ENCODE results near the gene PRXL2A. TPM values are rescaled to one million over a fixed set of nuclear protein-coding genes. Genes with fewer than 3 reads are reported as not detected.
A peak's percentile ranks its signal among the peaks of the same experiment; 100 is the strongest.

The PRXL2A gene
- total RNA-seq, 2 donors from 2014 or later = 42.8 to 81.2 TPM

- Histone ChIP-seq H3K36me3 (no peaks in the 10 kb centered on the region), H3K27me3 (no peaks in the 10 kb centered on the region), H3K27ac (peak overlapping the region in 1 of 2 donors; percentile 62), H3K4me3 (no peak overlapping the region), H3K4me1 (peaks cover 0 to 87% of the 10 kb centered on the region in 2 donors), H3K9me3 (no peaks in the 10 kb centered on the region)
- no peak for DNase-seq (ENCODE audit: low spot score)
- TF ChIP-seq CTCF (IDR thresholded peaks at IDR 0.05) = no peak
These were observed 3.4 kb downstream of the PRXL2A start for GRCh38 chr10:80411681-80412220.

DNA sequence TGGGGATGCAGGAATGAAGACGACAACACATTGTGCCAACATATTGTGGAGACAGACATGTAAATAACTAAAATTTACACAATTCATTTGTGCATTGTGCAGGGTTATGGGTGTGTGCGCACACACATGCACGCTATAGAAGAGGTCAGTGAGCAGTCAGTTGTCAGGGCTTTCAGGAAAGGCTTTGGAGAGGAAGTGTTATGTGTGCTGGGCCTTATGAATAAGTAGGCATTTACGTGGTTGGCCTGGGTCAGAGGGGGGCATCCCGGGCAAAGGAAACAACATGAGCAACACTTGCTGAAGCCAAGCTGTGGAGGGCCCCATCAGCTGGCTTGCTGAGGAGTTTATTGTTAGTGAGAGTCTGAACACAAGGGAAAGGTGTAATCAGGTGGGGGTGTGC lies 4.1 kb downstream of the PRXL2A start:
- Histone ChIP-seq H3K36me3 (no peaks in the 10 kb centered on the region), H3K9me3 (no peaks in the 10 kb centered on the region), H3K4me1 (peaks cover 0 to 86% of the 10 kb centered on the region in 2 donors), H3K4me3 (no peak overlapping the region), H3K27ac (peak overlapping the region in 1 of 2 donors; percentile 62), H3K27me3 (no peaks in the 10 kb centered on the region)
- TF ChIP-seq CTCF (IDR thresholded peaks at IDR 0.05) = no peak
- no peak for DNase-seq (ENCODE audit: low spot score)

DNA sequence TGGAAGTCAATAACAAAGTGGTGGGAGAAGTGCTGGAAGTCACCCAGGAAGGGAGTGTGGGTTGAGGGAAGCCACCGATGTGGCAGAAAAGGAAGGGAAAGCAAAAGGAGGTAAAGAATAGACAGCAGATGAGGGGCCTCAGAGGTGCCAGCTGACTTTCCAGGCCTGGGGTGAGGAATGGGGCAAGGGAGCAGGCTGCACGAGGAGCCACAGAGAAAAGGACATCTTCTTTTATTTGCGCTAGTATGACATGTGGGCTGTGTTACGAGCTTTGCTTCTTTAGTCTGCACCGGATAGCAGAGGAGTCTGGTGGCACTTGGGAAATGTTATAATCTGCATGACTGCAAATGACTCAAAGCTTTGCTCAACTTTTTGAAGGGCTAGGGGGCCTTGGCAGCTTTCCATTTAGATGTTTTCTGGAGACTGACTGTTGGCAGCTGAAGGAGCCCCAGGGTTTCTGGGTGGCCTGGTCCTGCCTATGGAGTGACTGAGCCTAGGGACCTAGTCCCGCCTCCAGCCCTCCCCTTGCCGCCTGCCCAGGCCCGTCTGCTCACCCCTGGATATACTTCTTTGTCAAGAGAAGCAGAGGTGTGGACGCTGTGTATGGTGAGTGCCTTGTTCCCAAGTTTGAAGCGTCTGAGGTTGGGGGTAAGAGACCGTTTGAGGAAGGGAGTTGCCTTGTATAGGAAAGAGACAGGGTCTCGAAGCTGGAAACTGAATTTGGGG lies 5.1 kb downstream of the PRXL2A start:
- Histone ChIP-seq H3K4me1 (peaks cover 0 to 82% of the 10 kb centered on the region in 2 donors), H3K27ac (peak overlapping the region; percentile 58 to 62), H3K27me3 (no peaks in the 10 kb centered on the region), H3K9me3 (no peaks in the 10 kb centered on the region), H3K36me3 (no peaks in the 10 kb centered on the region), H3K4me3 (no peak overlapping the region)
- TF ChIP-seq CTCF (IDR thresholded peaks at IDR 0.05) = no peak
- DNase-seq (ENCODE audit: low spot score) = no peak

DNA sequence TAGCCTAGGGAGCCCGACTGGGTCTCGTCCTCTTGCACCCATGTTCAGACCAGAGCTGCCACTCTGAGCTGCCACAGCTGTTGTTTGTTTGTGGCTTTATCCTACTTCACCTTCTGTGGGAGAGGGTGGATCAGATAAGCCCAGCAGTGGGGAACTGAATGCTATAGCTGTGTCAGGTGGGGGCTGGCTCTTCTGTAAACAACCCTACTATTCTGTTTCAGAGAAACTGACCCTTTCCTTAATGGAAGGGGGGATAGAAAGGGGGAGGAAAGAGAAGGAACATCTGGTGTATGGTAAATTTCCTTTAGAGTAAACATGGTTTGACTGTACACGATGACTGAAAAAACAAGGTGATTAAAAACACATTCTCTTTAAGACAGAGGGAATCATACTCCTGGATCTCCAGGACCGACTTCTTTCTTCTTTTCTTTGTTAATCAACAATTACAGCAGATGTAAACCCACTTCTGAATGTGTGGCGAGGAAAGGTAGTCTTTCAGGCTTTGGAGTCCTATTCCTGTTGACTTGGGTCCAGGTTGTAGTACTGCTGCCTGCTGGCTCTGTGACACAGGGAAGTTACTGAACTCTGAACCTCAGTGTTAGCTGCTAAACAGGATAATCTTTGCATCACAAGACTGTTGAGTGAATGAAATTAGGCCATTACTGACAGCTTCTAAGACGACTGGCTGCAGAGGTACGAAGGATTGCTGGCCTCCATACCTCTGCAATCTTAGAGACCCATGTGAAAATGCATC lies 6.0 kb downstream of the PRXL2A start:
- Histone ChIP-seq H3K4me3 (no peak overlapping the region), H3K36me3 (no peaks in the 10 kb centered on the region), H3K9me3 (no peaks in the 10 kb centered on the region), H3K27ac (peak overlapping the region; percentile 46 to 62), H3K4me1 (peaks cover 0 to 75% of the 10 kb centered on the region in 2 donors), H3K27me3 (no peaks in the 10 kb centered on the region)
- DNase-seq (ENCODE audit: low spot score) = no peak
- TF ChIP-seq CTCF (IDR thresholded peaks at IDR 0.05) = no peak

DNA sequence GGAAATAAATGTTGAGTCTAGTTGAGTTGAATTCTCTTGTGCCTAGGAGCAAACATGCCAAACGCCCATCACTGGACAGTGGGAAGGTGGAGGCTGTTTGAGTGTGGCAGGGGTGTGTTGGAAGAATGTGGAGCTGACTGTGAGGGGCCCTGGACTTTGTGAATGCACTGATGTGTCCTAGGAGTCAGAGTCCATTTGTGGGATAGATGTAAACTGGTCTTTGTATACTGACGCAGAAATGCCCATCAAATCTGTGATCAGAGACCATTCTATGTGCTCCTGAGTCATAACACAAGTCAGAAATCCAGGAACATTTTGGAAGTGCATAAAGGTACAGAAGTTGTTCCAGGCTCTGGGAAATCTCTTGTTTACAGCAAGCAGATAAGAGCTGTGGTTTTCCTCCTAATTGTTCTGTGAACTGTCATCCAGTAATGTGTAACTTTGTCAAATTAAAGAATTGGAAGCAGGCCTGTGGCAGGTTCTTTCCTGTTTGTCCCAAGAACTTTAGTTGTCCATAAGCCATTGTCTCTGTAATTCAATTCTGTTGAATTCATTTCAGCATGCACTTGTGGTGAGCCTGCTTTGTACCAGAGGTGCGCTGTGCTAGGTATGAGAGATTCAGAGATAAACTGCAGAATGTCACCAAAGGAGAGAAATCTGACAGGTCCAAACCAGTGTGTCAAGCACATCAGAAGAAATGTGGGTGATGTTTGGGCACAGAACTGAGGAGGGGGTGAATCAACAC lies 7.6 kb downstream of the PRXL2A start:
- H3K4me3 ChIP-seq = no peak overlapping the region
- H3K27ac ChIP-seq = peak overlapping the region; percentile 62 to 81
- H3K9me3 ChIP-seq = no peaks in the 10 kb centered on the region
- H3K4me1 ChIP-seq = peaks cover 0 to 61% of the 10 kb centered on the region in 2 donors
- H3K27me3 ChIP-seq = no peaks in the 10 kb centered on the region
- TF ChIP-seq CTCF (IDR thresholded peaks at IDR 0.05) = no peak
- no peak for DNase-seq (ENCODE audit: low spot score)
- no peaks in the 10 kb centered on the region for H3K36me3 ChIP-seq
